GM12878 (cell line): ENCODE results near the gene TCN1. TPM values are rescaled to one million over a fixed set of nuclear protein-coding genes. Genes with fewer than 3 reads are reported as not detected.
A peak's percentile ranks its signal among the peaks of the same experiment; 100 is the strongest.

Experiments used
- ATAC-seq: fragments of 200-7000 bp; cut with Tn5 transposase; 3 replicates; pipeline ENCODE4 v1.9.1; 2020; ENCODE audit warnings: mild to moderate bottlenecking, moderate library complexity
- BruUV-seq: library from RNA; stranded (reverse); fragments of 400-500 nt; replicated peaks from 2 replicates; lab custom pipeline; 2021; lab: Mats Ljungman, UMichigan
- CTCF ChIA-PET: fragments of 300-600 bp; sonication (Branson Sonifier 250); formaldehyde crosslinking; extraction: SDS; loops from one replicate; lab custom pipeline; 2021; ENCODE audit warnings: inconsistent platforms; lab: Yijun Ruan, JAX
- POLR2A ChIA-PET: fragments of 350-600 bp; formaldehyde crosslinking; extraction: SDS; loops from one replicate; lab custom pipeline; 2021; ENCODE audit warnings: inconsistent platforms; lab: Charles Lee
- RAD21 ChIA-PET: fragments of 300-600 bp; sonication (Branson Sonifier 250); formaldehyde crosslinking; loops from one replicate; lab custom pipeline; 2023; ENCODE audit warnings: antibody characterized with exemption; ENCODE audit not compliant: unreplicated experiment; lab: Charles Lee
- SMC1A ChIA-PET: fragments of 300-600 bp; sonication (Branson Sonifier 250); formaldehyde crosslinking; loops from one replicate; lab custom pipeline; 2023; ENCODE audit not compliant: unreplicated experiment, uncharacterized antibody; lab: Charles Lee
- DNase-seq: peaks from one replicate; pipeline ENCODE4 v3.0.0-alpha.2; 2011; ENCODE audit warnings: low read depth, low spot score
- FAIRE-seq: peaks from 3 replicates; lab custom pipeline; 2011; peaks lifted over from hg19 to GRCh38; lab: Jason Lieb, UNC
- H2AFZ ChIP-seq: 2 replicates; pipeline ENCODE4 v1.6.0; 2011; ENCODE audit warnings: low read depth, low read length, control low read depth; ENCODE audit not compliant: control insufficient read depth
- H3K27ac ChIP-seq: 2 replicates; pipeline ENCODE4 v1.5.1; 2011; ENCODE audit warnings: control low read depth; ENCODE audit not compliant: control insufficient read depth, insufficient read depth
- H3K27me3 ChIP-seq, 2 experiments: replicated peaks in 1 of 2; 2 replicates each; pipeline versions ENCODE4 v1.6.0 to v1.6.1; 2011; ENCODE audit warnings: low read length in 1 of 2; ENCODE audit not compliant: control insufficient read depth in 2 of 2, insufficient read depth in 2 of 2
- H3K36me3 ChIP-seq, 2 experiments: 2 replicates each; pipeline ENCODE4 v1.5.1; 2011; ENCODE audit warnings: low read length in 1 of 2; ENCODE audit not compliant: control insufficient read depth in 2 of 2, insufficient read depth in 2 of 2
- H3K4me1 ChIP-seq: 2 replicates; pipeline ENCODE4 v1.6.1; 2011; ENCODE audit warnings: mild to moderate bottlenecking, low read length, moderate library complexity, mixed read lengths; ENCODE audit not compliant: control insufficient read depth, insufficient read depth
- H3K4me2 ChIP-seq: 2 replicates; pipeline ENCODE4 v1.6.0; 2011; ENCODE audit warnings: control low read depth; ENCODE audit not compliant: control insufficient read depth, insufficient read depth
- H3K4me3 ChIP-seq: fragments of 200-600 bp; sonication (generic); 2 replicates; pipeline ENCODE4 v1.5.1; 2016
- H3K79me2 ChIP-seq: 2 replicates; pipeline ENCODE4 v1.6.0; 2011; ENCODE audit warnings: low read length; ENCODE audit not compliant: control insufficient read depth, insufficient read depth
- H3K9ac ChIP-seq: 2 replicates; pipeline ENCODE4 v1.8.0; 2011; ENCODE audit warnings: low read length, control low read depth, mixed read lengths; ENCODE audit not compliant: control insufficient read depth, insufficient read depth
- H3K9me3 ChIP-seq: replicated peaks from 3 replicates; pipeline ENCODE4 v1.5.1; 2011; ENCODE audit warnings: mild to moderate bottlenecking, low read length; ENCODE audit not compliant: control insufficient read depth, insufficient read depth
- H4K20me1 ChIP-seq: 2 replicates; pipeline ENCODE4 v1.6.0; 2011; ENCODE audit not compliant: control insufficient read depth, insufficient read depth
- FOS ChIP-seq: IDR thresholded peaks from 3 replicates; pipeline ENCODE4 v1.6.1; 2011; ENCODE audit warnings: borderline replicate concordance; ENCODE audit not compliant: insufficient read length; ENCODE audit errors: extremely low read depth
- GABPA ChIP-seq: IDR thresholded peaks from 2 replicates; pipeline ENCODE4 v1.6.1; 2014; ENCODE audit warnings: antibody characterized with exemption, low read depth, mild to moderate bottlenecking, inconsistent platforms
- KDM1A ChIP-seq: fragments of 200-600 bp; sonication (generic); IDR thresholded peaks from 2 replicates; pipeline ENCODE4 v1.6.1; 2016; ENCODE audit warnings: borderline replicate concordance
- NFXL1 ChIP-seq: fragments of 450-650 bp; IDR thresholded peaks from 2 replicates; pipeline ENCODE4 v1.6.1; 2017; ENCODE audit warnings: antibody characterized with exemption, mild to moderate bottlenecking, borderline replicate concordance
- RBBP5 ChIP-seq: fragments of 200-600 bp; sonication (generic); conservative IDR thresholded peaks from 2 replicates; pipeline ENCODE4 v1.6.1; 2016
- RCOR1 ChIP-seq: conservative IDR thresholded peaks from 2 replicates; pipeline ENCODE4 v1.6.1; 2012; ENCODE audit warnings: low read depth, low read length, improper control_type of control experiment
- RUNX3 ChIP-seq: IDR thresholded peaks from 2 replicates; pipeline ENCODE4 v1.6.1; 2012; ENCODE audit warnings: low read length, inconsistent platforms
- SUZ12 ChIP-seq: fragments of 200-600 bp; sonication (generic); IDR thresholded peaks from one replicate; pipeline ENCODE4 v1.6.1; 2018; ENCODE audit warnings: antibody characterized with exemption, mild to moderate bottlenecking; ENCODE audit not compliant: unreplicated experiment
- WGBS: methylation state at CpG from one replicate; pipeline ENCODE4 v1.1.6; 2016; ENCODE audit warnings: low lambda C conversion rate; ENCODE audit not compliant: insufficient replicate concordance, insufficient coverage; ENCODE audit errors: missing lambda C conversion rate; 5-methylcytosine and 5-hydroxymethylcytosine counted together
- in situ Hi-C: fragments of 300-500 bp; cut with MboI; formaldehyde crosslinking; loops from 9 replicates; pipeline ENCODE4 v1.14.3; 2018; ENCODE audit warnings: mixed read lengths
- intact Hi-C: fragments of 100-400 bp; cut with micrococcal nuclease; formaldehyde crosslinking; loops from one replicate; pipeline ENCODE4 v1.14.2; 2022; ENCODE audit not compliant: unreplicated experiment
- polyA plus RNA-seq, 11 experiments: library from polyadenylated mRNA; depleted of rRNA in 4 of 11; unstranded in 6 of 11; stranded (reverse) in 5 of 11; fragments of >200 nt; fragmentation: Nextera tagmentation in 4 of 11; fragmentation: Illumina TruSeq in 1 of 11; extraction: Ambion mirVana in 4 of 11; extraction: Trizol in 1 of 11; gene quantifications; 1 replicate in 1 of 11; 2 replicates in 10 of 11; pipeline versions ENCODE4 v1.2.1 to v1.2.3, GENCODE V29; 2011 to 2016; ENCODE audit warnings: inconsistent platforms in 2 of 11, missing spikeins in 2 of 11, low read depth in 1 of 11
- total RNA-seq, 4 experiments: library from RNA; depleted of rRNA in 3 of 4; stranded (reverse); fragments of >200 nt in 3 of 4; fragmentation: Illumina TruSeq in 1 of 4; extraction: Trizol in 1 of 4; gene quantifications; 2 replicates each; pipeline versions ENCODE4 v1.2.1 to v1.2.3, GENCODE V29; 2013 to 2021
- TF ChIP-seq, protein P1 (sequence below): fragments of 450-650 bp; IDR thresholded peaks from 2 replicates; pipeline ENCODE4 v1.6.1; 2017; ENCODE audit warnings: mild to moderate bottlenecking, low read depth, inconsistent platforms; ENCODE audit not compliant: poor library complexity, severe bottlenecking
- TF ChIP-seq, protein P2 (sequence below): IDR thresholded peaks from 2 replicates; pipeline ENCODE4 v1.6.1; 2012; ENCODE audit warnings: improper control_type of control experiment, low read depth, low read length; ENCODE audit not compliant: insufficient replicate concordance

TCN1 gene
- total and polyA plus RNA-seq, 10 of the 15 experiments (the other 5 are each of a cell fraction or from before 2014, with no cell fraction given): not detected

DNA sequence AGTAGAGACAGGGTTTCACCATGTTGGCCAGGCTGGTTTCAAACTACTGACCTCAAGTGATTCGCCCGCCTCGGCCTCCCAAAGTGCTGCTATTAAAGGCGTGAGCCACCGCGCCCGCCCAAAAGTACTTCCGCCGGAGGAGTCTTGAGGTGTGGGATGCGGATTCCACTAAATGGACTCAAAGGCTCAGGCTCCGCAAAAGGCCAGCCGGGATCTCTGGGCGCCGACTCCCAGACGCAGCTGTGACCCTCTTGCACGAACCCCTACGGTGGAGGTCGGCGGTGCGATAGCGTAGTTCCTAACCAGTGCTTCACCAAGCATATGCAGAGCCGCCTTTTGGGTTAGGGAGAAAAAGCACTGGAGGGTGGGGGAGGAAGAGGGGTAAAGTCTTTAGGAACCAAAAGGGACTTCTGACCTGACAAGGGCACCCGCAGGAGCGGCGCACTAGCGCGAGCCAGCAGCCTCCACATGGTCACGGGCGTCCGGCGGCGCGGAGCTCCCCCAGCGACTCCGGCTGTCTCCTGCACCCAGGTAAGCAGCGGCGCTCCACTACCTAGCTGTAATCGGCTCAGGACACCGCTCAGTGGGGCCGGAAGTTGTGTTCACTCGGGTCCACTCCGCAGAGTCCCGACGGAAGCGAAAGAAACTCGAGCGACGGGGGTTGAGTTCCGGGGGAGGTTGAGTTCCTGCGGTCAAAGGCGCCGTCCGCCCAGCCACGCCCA is 55.9 kb downstream of the TCN1 start, which contains the start of gene MRPL16 (continued):
- TF ChIP-seq, protein P1, sequence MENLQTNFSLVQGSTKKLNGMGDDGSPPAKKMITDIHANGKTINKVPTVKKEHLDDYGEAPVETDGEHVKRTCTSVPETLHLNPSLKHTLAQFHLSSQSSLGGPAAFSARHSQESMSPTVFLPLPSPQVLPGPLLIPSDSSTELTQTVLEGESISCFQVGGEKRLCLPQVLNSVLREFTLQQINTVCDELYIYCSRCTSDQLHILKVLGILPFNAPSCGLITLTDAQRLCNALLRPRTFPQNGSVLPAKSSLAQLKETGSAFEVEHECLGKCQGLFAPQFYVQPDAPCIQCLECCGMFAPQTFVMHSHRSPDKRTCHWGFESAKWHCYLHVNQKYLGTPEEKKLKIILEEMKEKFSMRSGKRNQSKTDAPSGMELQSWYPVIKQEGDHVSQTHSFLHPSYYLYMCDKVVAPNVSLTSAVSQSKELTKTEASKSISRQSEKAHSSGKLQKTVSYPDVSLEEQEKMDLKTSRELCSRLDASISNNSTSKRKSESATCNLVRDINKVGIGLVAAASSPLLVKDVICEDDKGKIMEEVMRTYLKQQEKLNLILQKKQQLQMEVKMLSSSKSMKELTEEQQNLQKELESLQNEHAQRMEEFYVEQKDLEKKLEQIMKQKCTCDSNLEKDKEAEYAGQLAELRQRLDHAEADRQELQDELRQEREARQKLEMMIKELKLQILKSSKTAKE: peak; percentile 37
- TF ChIP-seq RUNX3 (peak; percentile 96), RBBP5 (no peak), RCOR1 (no peak)

DNA sequence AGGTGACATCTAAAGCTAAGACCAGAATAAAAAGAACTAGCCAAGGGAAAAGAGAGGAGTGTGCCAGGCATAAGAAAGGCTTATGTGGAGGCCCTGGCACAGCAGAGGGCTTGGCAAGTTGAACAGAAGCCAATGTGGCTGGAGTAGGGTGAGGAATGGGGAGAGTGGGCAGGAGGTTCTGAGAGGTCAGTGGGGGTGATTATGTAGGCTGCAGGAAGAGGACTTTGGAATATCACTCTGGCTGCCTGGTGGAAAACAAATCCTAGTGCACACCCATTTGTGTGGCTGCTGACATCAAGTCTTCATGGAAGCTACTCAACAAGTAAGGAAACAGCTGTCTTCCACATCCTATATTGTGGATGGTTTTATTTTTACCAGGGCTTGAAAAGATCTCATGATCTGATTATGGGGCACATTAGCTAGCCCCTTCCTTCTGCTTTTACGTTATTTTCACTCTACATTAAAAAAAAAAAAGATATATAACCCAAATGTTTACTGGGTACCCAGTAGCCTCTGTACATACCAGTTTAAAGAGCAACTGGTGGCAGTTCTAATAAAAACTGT is 59.2 kb downstream of the TCN1 start:
- Histone ChIP-seq H3K4me3 (no peak overlapping the region), H4K20me1 (no peaks in the 10 kb centered on the region)
- no TSS peak for BruUV-seq
- DNase-seq: no peak
- in situ Hi-C loops: no loop called here
- TF ChIP-seq, protein P2, sequence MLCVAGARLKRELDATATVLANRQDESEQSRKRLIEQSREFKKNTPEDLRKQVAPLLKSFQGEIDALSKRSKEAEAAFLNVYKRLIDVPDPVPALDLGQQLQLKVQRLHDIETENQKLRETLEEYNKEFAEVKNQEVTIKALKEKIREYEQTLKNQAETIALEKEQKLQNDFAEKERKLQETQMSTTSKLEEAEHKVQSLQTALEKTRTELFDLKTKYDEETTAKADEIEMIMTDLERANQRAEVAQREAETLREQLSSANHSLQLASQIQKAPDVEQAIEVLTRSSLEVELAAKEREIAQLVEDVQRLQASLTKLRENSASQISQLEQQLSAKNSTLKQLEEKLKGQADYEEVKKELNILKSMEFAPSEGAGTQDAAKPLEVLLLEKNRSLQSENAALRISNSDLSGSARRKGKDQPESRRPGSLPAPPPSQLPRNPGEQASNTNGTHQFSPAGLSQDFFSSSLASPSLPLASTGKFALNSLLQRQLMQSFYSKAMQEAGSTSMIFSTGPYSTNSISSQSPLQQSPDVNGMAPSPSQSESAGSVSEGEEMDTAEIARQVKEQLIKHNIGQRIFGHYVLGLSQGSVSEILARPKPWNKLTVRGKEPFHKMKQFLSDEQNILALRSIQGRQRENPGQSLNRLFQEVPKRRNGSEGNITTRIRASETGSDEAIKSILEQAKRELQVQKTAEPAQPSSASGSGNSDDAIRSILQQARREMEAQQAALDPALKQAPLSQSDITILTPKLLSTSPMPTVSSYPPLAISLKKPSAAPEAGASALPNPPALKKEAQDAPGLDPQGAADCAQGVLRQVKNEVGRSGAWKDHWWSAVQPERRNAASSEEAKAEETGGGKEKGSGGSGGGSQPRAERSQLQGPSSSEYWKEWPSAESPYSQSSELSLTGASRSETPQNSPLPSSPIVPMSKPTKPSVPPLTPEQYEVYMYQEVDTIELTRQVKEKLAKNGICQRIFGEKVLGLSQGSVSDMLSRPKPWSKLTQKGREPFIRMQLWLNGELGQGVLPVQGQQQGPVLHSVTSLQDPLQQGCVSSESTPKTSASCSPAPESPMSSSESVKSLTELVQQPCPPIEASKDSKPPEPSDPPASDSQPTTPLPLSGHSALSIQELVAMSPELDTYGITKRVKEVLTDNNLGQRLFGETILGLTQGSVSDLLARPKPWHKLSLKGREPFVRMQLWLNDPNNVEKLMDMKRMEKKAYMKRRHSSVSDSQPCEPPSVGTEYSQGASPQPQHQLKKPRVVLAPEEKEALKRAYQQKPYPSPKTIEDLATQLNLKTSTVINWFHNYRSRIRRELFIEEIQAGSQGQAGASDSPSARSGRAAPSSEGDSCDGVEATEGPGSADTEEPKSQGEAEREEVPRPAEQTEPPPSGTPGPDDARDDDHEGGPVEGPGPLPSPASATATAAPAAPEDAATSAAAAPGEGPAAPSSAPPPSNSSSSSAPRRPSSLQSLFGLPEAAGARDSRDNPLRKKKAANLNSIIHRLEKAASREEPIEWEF: no peak
- no peak for TF ChIP-seq SUZ12
- no peak for TF ChIP-seq GABPA
- no peak for TF ChIP-seq KDM1A
- no peak for TF ChIP-seq NFXL1
- no peak for TF ChIP-seq FOS
- TF ChIP-seq, all 136 proteins: peak for 0
- H3K9me3 ChIP-seq: no peaks in the 10 kb centered on the region
- H3K27ac ChIP-seq: no peak overlapping the region
- intact Hi-C loops: no loop called here
- FAIRE-seq (no peak), ATAC-seq (no peak)
- no peaks in the 10 kb centered on the region; the same call in 1 of the 2 replicates for H3K4me1 ChIP-seq
- no peak overlapping the region for H2AFZ ChIP-seq
- no peak overlapping the region for H3K4me2 ChIP-seq
- H3K9ac ChIP-seq: no peak overlapping the region
- CTCF ChIA-PET: interaction anchor here (0.8 to 1.0 kb wide), 2 partner anchors 52 to 53 kb away, joined by 3 read pairs; partner anchors contain the start of gene STX3
- peaks cover 1 to 16% of the 10 kb centered on the region in 2 experiments for H3K36me3 ChIP-seq
- H3K79me2 ChIP-seq: peaks cover 12% of the 10 kb centered on the region
- 100% methylated on average over 1 of the region's 1 CpG for WGBS
- SMC1A ChIA-PET: interaction anchor here (0.5 to 3.1 kb wide), 2 partner anchors 9 to 53 kb away, joined by 3 to 18 read pairs; partner anchors contain the start of gene STX3
- RAD21 ChIA-PET: no interaction called here
- POLR2A ChIA-PET: no interaction called here
- H3K27me3 ChIP-seq: no peaks in the 10 kb centered on the region
